SK-N-SH treated with all-trans-retinoic acid at 6 μM for 48 hours (cell line): ENCODE measurements around the gene MR1.

Experiments
- ARNTL ChIP-seq: fragments of 450-650 bp; formaldehyde crosslinking; IDR thresholded peaks from 2 replicates; pipeline ENCODE4 v1.5.0; 2020; ENCODE audit warnings: low read depth, mild to moderate bottlenecking, moderate library complexity, borderline replicate concordance
- BACH2 ChIP-seq: fragments of 250-450 bp; sonication (Bioruptor Pico); IDR thresholded peaks from 2 replicates; pipeline ENCODE4 v1.9.0; 2021; ENCODE audit warnings: mild to moderate bottlenecking, borderline replicate concordance
- CREB5 ChIP-seq: fragments of 250-450 bp; sonication (Bioruptor Pico); IDR thresholded peaks from 2 replicates; pipeline ENCODE4 v1.5.1; 2020; ENCODE audit warnings: low read depth, mild to moderate bottlenecking, moderate library complexity
- PATZ1 ChIP-seq: fragments of 250-450 bp; sonication (Bioruptor Pico); IDR thresholded peaks from 2 replicates; pipeline ENCODE4 v1.8.0; 2020; ENCODE audit warnings: mild to moderate bottlenecking, moderate library complexity, borderline replicate concordance
- ZNF565 ChIP-seq: fragments of 450-650 bp; formaldehyde crosslinking; conservative IDR thresholded peaks from 2 replicates; pipeline ENCODE4 v1.5.0; 2020; ENCODE audit warnings: low read depth, mild to moderate bottlenecking, moderate library complexity
- ZNF8 ChIP-seq: fragments of 450-650 bp; formaldehyde crosslinking; IDR thresholded peaks from 2 replicates; pipeline ENCODE4 v1.5.0; 2020; ENCODE audit warnings: mild to moderate bottlenecking, moderate library complexity

GRCh38 chr1:181083842-181084605 is 50.2 kb downstream of the MR1 start:
- no peak for TF ChIP-seq CREB5
- TF ChIP-seq ARNTL (CRISPR knock-in tag), result no peak
- no peak for TF ChIP-seq ZNF8 (CRISPR knock-in tag)
- TF ChIP-seq ZNF565 (CRISPR knock-in tag), result no peak
- TF ChIP-seq BACH2 (CRISPR knock-in tag), result no peak
- TF ChIP-seq PATZ1 (CRISPR knock-in tag), result no peak
